ENCODE results near the gene FLNC. TPM values are rescaled to one million over a fixed set of nuclear protein-coding genes. Genes with fewer than 3 reads are reported as not detected.

FLNC gene
- total RNA-seq, 2 experiments from 2014 or later, result 0.05 TPM; not detected in 1

DNA sequence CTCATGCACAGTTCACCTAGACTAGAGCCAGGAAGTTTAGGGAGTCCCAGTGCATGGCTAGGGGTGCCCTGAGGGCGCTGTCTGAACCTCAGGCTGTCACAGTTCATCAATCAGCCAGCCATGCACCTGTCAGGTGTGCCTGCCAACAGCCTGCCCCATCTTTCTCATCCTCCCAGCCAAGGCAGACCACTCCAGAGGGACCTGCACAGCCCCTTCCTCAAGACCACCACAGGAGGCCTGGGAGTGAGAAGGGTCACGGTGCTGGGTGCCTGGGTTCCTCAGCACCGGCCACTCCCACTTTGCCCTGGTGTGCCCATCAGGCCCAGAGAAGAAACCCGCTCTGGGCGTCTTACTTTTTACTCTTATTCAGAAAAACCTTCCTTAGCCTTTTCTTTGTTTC lies 40.8 kb downstream of the FLNC start:
- Mint-ChIP-seq H3K27ac (no peak overlapping the region), H3K9me3 (no peaks in the 10 kb centered on the region), H3K27me3 (peaks cover 3% of the 10 kb centered on the region), H3K4me3 (no peak overlapping the region), H3K36me3 (no peaks in the 10 kb centered on the region), H3K4me1 (ENCODE audit: low read depth) (peaks cover 10% of the 10 kb centered on the region)
- no peak for DNase-seq
- ChIA-PET CTCF (interaction anchor here (0.8 to 2.6 kb wide), 3 partner anchors 7 to 13 kb away, joined by 3 to 14 read pairs (median 3); partner anchors contain the start of gene ATP6V1F), POLR2A (no interaction called here)
- intact Hi-C loops (cut with micrococcal nuclease), result no loop called here

DNA sequence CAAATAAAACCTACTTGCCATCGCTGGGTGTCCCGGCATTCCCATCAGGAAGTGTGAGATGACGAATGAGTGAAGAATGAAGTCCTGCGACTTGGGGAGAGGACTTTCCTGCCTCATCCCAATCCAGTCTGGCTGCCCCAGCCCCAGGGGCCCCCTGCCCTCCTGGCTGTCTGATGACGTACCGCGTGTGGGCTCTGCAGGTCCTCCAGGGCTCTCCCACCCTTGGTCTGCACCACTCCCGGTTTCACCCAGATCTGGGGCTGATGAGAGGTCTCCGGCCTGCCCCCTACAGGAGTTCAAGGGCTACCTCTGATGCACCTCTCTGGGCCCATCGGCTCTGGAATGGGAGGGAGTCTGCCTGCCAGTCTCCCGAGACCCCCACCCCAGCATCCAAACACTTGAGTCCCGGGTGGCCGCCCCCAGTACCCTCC lies 42.2 kb downstream of the FLNC start:
- peaks cover 10% of the 10 kb centered on the region for H3K4me1 Mint-ChIP-seq (ENCODE audit: low read depth)
- H3K4me3 Mint-ChIP-seq, result no peak overlapping the region
- H3K9me3 Mint-ChIP-seq, result no peaks in the 10 kb centered on the region
- no peak for DNase-seq
- H3K36me3 Mint-ChIP-seq, result no peaks in the 10 kb centered on the region
- H3K27me3 Mint-ChIP-seq, result peaks cover 3% of the 10 kb centered on the region
- intact Hi-C loops (cut with micrococcal nuclease), result no loop called here
- CTCF ChIA-PET, result interaction anchor here (2.1 to 2.6 kb wide), 2 partner anchors 9 to 11 kb away, joined by 10 to 14 read pairs; partner anchors contain the start of gene ATP6V1F
- POLR2A ChIA-PET, result no interaction called here
- H3K27ac Mint-ChIP-seq, result no peak overlapping the region

GRCh38 chr7:128873234-128873633 lies 43.0 kb downstream of the FLNC start:
- intact Hi-C loops (cut with micrococcal nuclease), result no loop called here
- CTCF ChIA-PET, result interaction anchor here (2.1 to 2.6 kb wide), 2 partner anchors 10 kb away, joined by 10 to 14 read pairs; partner anchors contain the start of gene ATP6V1F
- no peak for DNase-seq
- Mint-ChIP-seq H3K36me3 (no peaks in the 10 kb centered on the region), H3K27ac (no peak overlapping the region), H3K4me1 (ENCODE audit: low read depth) (peaks cover 10% of the 10 kb centered on the region), H3K4me3 (no peak overlapping the region), H3K9me3 (no peaks in the 10 kb centered on the region), H3K27me3 (peaks cover 3% of the 10 kb centered on the region)
- POLR2A ChIA-PET, result no interaction called here

GRCh38 chr7:128874140-128875031 lies 44.2 kb downstream of the FLNC start:
- intact Hi-C loops (cut with micrococcal nuclease), result no loop called here
- ChIA-PET POLR2A (no interaction called here), CTCF (interaction anchor here (1.0 to 2.1 kb wide), 2 partner anchors 9 kb away, joined by 4 to 10 read pairs; no protein-coding TSS in a partner anchor)
- no peaks in the 10 kb centered on the region for H3K9me3 Mint-ChIP-seq
- DNase-seq, result no peak
- H3K4me3 Mint-ChIP-seq, result no peak overlapping the region
- peaks cover 5% of the 10 kb centered on the region for H3K4me1 Mint-ChIP-seq (ENCODE audit: low read depth)
- H3K27ac Mint-ChIP-seq, result no peak overlapping the region
- H3K27me3 Mint-ChIP-seq, result peaks cover 3% of the 10 kb centered on the region
- H3K36me3 Mint-ChIP-seq, result no peaks in the 10 kb centered on the region

GRCh38 chr7:128875523-128875948 lies 45.3 kb downstream of the FLNC start:
- no peak overlapping the region for H3K27ac Mint-ChIP-seq
- H3K9me3 Mint-ChIP-seq, result no peaks in the 10 kb centered on the region
- ChIA-PET POLR2A (no interaction called here), CTCF (interaction anchor here (0.6 to 1.6 kb wide), 3 partner anchors 8 to 153 kb away, joined by 3 to 4 read pairs (median 4); no protein-coding TSS in a partner anchor)
- no peak overlapping the region for H3K4me3 Mint-ChIP-seq
- H3K27me3 Mint-ChIP-seq, result no peaks in the 10 kb centered on the region
- DNase-seq, result no peak
- H3K36me3 Mint-ChIP-seq, result no peaks in the 10 kb centered on the region
- no peaks in the 10 kb centered on the region for H3K4me1 Mint-ChIP-seq (ENCODE audit: low read depth)
- intact Hi-C loops (cut with micrococcal nuclease), result no loop called here

DNA sequence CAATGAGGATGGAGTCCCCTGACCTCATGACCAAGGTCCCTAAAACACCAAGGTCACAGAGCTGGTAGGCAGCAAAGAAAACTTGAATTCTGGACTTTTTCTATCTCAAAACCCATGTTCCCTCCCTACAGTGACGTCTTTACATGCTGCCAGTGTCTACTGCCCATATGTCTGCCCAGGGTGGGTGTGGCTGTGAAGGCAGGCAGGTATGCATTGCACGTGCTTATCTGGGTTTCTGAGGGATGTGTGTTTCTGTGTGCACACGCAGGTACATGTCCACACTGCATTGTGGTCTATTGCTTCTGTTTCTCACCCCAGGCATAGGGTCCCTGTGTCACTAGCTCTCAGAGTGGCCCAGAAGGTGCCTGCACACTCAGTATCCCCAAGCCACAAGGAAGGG lies 45.9 kb downstream of the FLNC start:
- no peak overlapping the region for H3K27ac Mint-ChIP-seq
- no peak overlapping the region for H3K4me3 Mint-ChIP-seq
- no peak for DNase-seq
- H3K27me3 Mint-ChIP-seq, result no peaks in the 10 kb centered on the region
- no peaks in the 10 kb centered on the region for H3K4me1 Mint-ChIP-seq (ENCODE audit: low read depth)
- no peaks in the 10 kb centered on the region for H3K9me3 Mint-ChIP-seq
- intact Hi-C loops (cut with micrococcal nuclease), result no loop called here
- H3K36me3 Mint-ChIP-seq, result no peaks in the 10 kb centered on the region
- POLR2A ChIA-PET, result no interaction called here
- CTCF ChIA-PET, result interaction anchor here (1.6 kb wide), 1 partner anchor 12 kb away, joined by 4 read pairs; no protein-coding TSS in a partner anchor

DNA sequence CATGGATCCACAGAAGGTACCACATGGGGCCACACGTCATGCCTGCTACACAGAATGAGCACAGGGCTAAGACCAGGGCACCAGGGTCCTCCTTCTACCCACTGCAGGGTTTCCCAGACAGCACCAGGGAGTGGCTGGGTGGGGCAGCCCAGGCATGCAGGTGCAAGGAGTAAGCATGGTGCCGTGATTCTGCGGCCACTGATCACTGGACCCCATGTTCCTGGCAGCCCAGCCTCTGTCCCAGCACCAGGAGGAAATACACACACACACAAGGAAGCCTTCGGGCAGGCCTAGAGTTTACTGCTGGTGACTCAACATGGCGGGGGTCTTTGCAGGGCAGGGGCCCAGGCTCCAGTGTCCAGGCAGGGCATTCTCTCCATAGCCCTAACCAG lies 46.4 kb downstream of the FLNC start:
- no peaks in the 10 kb centered on the region for H3K27me3 Mint-ChIP-seq
- CTCF ChIA-PET, result interaction anchor here (1.6 kb wide), 1 partner anchor 12 kb away, joined by 4 read pairs; no protein-coding TSS in a partner anchor
- no peaks in the 10 kb centered on the region for H3K36me3 Mint-ChIP-seq
- H3K27ac Mint-ChIP-seq, result no peak overlapping the region
- intact Hi-C loops (cut with micrococcal nuclease), result no loop called here
- H3K4me1 Mint-ChIP-seq (ENCODE audit: low read depth), result no peaks in the 10 kb centered on the region
- no peak overlapping the region for H3K4me3 Mint-ChIP-seq
- POLR2A ChIA-PET, result no interaction called here
- H3K9me3 Mint-ChIP-seq, result no peaks in the 10 kb centered on the region
- DNase-seq, result no peak

GRCh38 chr7:128876978-128877755 lies 47.0 kb downstream of the FLNC start:
- Mint-ChIP-seq H3K27me3 (no peaks in the 10 kb centered on the region), H3K36me3 (no peaks in the 10 kb centered on the region), H3K9me3 (no peaks in the 10 kb centered on the region), H3K4me3 (no peak overlapping the region), H3K27ac (no peak overlapping the region), H3K4me1 (ENCODE audit: low read depth) (no peaks in the 10 kb centered on the region)
- no peak for DNase-seq
- ChIA-PET CTCF (no interaction called here), POLR2A (no interaction called here)
- intact Hi-C loops (cut with micrococcal nuclease), result no loop called here

- H3K4me1 Mint-ChIP-seq (ENCODE audit: low read depth), result no peaks in the 10 kb centered on the region
- no peaks in the 10 kb centered on the region for H3K9me3 Mint-ChIP-seq
- no peak overlapping the region for H3K4me3 Mint-ChIP-seq
- no peak for DNase-seq
- no peak overlapping the region for H3K27ac Mint-ChIP-seq
- CTCF ChIA-PET, result no interaction called here
- H3K36me3 Mint-ChIP-seq, result no peaks in the 10 kb centered on the region
- POLR2A ChIA-PET, result no interaction called here
- intact Hi-C loops (cut with micrococcal nuclease), result no loop called here
- no peaks in the 10 kb centered on the region for H3K27me3 Mint-ChIP-seq
Observed at GRCh38 chr7:128877756-128878120, 47.5 kb downstream of the FLNC start.

GRCh38 chr7:128878226-128879105 lies 48.3 kb downstream of the FLNC start:
- CTCF ChIA-PET, result interaction anchor here (3.4 kb wide), 1 partner anchor 15 kb away, joined by 20 read pairs; the partner anchor contains the start of gene ATP6V1F
- H3K27ac Mint-ChIP-seq, result no peak overlapping the region
- H3K4me3 Mint-ChIP-seq, result no peak overlapping the region

DNA sequence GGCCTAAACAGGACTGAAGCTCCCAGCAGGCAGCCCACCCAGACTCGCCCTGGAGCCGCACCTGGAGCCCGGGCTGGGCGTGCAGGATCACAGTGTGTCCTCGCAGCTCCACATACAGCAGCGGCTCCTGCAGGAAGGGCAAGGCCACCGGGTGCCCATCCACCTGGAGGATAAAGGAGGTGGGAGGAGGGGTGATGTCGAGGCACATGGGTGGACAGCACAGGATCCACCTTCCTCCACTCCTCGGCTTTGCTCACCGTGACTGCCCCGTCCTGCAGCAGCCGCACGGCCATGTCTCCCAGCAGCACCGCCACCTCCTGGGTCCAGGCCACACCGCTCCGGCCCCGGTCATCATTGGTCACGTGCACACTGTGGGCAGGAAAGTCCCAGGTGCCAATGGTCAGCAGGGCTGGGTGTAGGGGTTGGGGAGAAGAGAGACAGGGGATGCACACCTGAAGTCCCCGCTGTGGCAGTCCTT lies 49.3 kb downstream of the FLNC start:
- Mint-ChIP-seq H3K27ac (no peak overlapping the region), H3K4me1 (ENCODE audit: low read depth) (peaks cover 1% of the 10 kb centered on the region), H3K4me3 (no peak overlapping the region), H3K27me3 (no peaks in the 10 kb centered on the region), H3K9me3 (no peaks in the 10 kb centered on the region), H3K36me3 (no peaks in the 10 kb centered on the region)
- CTCF ChIA-PET, result interaction anchor here (0.7 to 3.4 kb wide), 4 partner anchors 16 to 44 kb away, joined by 3 to 20 read pairs (median 7); partner anchors contain the start of gene ATP6V1F
- no peak for DNase-seq
- intact Hi-C loops (cut with micrococcal nuclease), result no loop called here
- POLR2A ChIA-PET, result no interaction called here

More at GRCh38 chr7:128878226-128879105, 48.3 kb downstream of the FLNC start:
- no peak for DNase-seq
- no peaks in the 10 kb centered on the region for H3K9me3 Mint-ChIP-seq
- H3K27me3 Mint-ChIP-seq, result no peaks in the 10 kb centered on the region
- no peaks in the 10 kb centered on the region for H3K36me3 Mint-ChIP-seq
- POLR2A ChIA-PET, result no interaction called here
- H3K4me1 Mint-ChIP-seq (ENCODE audit: low read depth), result peaks cover under 1% of the 10 kb centered on the region
- intact Hi-C loops (cut with micrococcal nuclease), result no loop called here

Data from activated CD4-positive, alpha-beta memory T cell treated with anti-CD3 and anti-CD28 coated beads for 36 hours (primary cell).